ENCODE data around the gene SEC61A1. TPM values are rescaled to one million over a fixed set of nuclear protein-coding genes. Genes with fewer than 3 reads are reported as not detected.

Gene SEC61A1
- polyA plus RNA-seq, 2 of the 4 experiments (the other 2 are of a cell fraction) = 93.5 to 180 TPM

DNA sequence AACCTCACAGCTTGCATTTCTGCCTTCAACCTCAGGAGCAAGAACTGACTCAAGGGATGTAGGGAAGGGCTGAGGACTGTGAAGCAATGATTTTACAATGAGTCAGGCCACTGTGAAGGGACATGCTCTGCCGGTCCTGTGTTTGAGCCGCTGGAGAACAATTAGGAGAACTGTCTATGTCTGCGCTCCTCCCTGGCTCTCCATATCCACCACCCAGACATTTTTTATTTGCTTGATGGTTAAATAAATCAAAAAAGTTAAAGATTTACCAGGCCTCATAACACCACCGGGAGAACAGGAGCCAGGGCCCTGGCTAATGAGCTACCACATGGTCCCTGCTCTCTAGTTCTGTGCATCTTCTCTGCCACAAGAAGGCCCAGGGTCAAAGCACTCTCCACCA lies 29.6 kb downstream of the SEC61A1 start:
- POLR2A ChIA-PET = interaction anchor here (0.6 kb wide), 1 partner anchor 27 kb away, joined by 5 read pairs; no protein-coding TSS in a partner anchor
- WGBS (ENCODE audit: missing lambda C conversion rate) = 10% methylated on average over 4 of the region's 4 CpGs
- Histone ChIP-seq H3K27ac (peak overlapping the region; percentile 81 to 86), H3K4me2 (peak overlapping the region; percentile 49), H3K4me1 (peaks cover 62% of the 10 kb centered on the region), H3K4me3 (no peak overlapping the region), H3K9me3 (no peaks in the 10 kb centered on the region)
- ATAC-seq (peak; percentile 83 to 85), FAIRE-seq (no peak), DNase-seq (ENCODE audit: low read depth in 1 of 2, low spot score in 1 of 2) (peak; percentile 46 to 77)
- TF ChIP-seq MAFK (IDR thresholded peaks at IDR 0.05; ENCODE audit: partially characterized antibody) (peak; percentile 33), CBX8 (IDR thresholded peaks at IDR 0.05) (no peak), JUN (IDR thresholded peaks at IDR 0.05) (0 out of 5 replicates have a peak, but pooled peaks of 1 of the 2 experiments have one; percentile 22), POLR2A (IDR thresholded peaks at IDR 0.05; ENCODE audit: low read length) (no peak), CEBPB (IDR thresholded peaks at IDR 0.05) (peak in 1 of 2 experiments; percentile 66; a peak in 2 of 4 replicates), HOXB5 (CRISPR knock-in tag; IDR thresholded peaks at IDR 0.05) (no peak), FOSL2 (IDR thresholded peaks at IDR 0.05) (no peak), FOSL2 (CRISPR knock-in tag; IDR thresholded peaks at IDR 0.05) (peak; percentile 50), JUNB (IDR thresholded peaks at IDR 0.05) (no peak)
- TF ChIP-seq, protein P1, sequence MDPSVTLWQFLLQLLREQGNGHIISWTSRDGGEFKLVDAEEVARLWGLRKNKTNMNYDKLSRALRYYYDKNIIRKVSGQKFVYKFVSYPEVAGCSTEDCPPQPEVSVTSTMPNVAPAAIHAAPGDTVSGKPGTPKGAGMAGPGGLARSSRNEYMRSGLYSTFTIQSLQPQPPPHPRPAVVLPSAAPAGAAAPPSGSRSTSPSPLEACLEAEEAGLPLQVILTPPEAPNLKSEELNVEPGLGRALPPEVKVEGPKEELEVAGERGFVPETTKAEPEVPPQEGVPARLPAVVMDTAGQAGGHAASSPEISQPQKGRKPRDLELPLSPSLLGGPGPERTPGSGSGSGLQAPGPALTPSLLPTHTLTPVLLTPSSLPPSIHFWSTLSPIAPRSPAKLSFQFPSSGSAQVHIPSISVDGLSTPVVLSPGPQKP (IDR thresholded peaks at IDR 0.05; ENCODE audit: low read depth, low read length) = no peak
- TF ChIP-seq, protein P2, sequence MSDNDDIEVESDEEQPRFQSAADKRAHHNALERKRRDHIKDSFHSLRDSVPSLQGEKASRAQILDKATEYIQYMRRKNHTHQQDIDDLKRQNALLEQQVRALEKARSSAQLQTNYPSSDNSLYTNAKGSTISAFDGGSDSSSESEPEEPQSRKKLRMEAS (IDR thresholded peaks at IDR 0.05) = peak; percentile 51
- CTCF ChIA-PET = interaction anchor here (0.6 to 1.5 kb wide), 3 partner anchors 13 to 583 kb away, joined by 3 to 8 read pairs (median 3); no protein-coding TSS in a partner anchor

DNA sequence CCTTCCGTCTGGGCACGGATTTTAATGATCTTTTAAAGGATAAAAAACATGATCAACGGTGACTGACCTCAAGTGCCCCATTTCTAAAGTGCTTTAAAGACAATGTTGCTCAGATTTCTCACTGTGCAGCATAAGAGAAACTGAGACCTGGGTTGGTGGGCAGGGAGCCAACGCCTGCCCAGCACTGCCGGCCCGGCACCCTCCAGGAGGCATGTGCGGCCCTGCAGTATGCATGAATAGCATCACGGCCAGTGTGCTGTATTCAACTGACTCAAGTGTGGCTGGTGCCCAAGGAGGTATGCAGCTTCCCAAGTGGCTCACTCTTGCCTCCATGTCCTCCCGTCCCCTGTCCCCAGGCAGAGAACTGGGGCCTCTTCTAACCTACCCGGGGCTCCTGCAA lies 30.3 kb downstream of the SEC61A1 start:
- FAIRE-seq = no peak
- no peak for TF ChIP-seq MAFK (IDR thresholded peaks at IDR 0.05; ENCODE audit: partially characterized antibody)
- CTCF ChIA-PET = interaction anchor here (1.5 to 1.6 kb wide), 2 partner anchors 13 to 15 kb away, joined by 3 to 8 read pairs; no protein-coding TSS in a partner anchor
- DNase-seq (ENCODE audit: low read depth in 1 of 2, low spot score in 1 of 2) = no peak
- Histone ChIP-seq H3K9me3 (no peaks in the 10 kb centered on the region), H3K4me1 (peaks cover 60% of the 10 kb centered on the region), H3K4me2 (peak overlapping the region; percentile 49), H3K4me3 (no peak overlapping the region), H3K27ac (peak overlapping the region; percentile 81 to 86)
- ATAC-seq = no peak
- POLR2A ChIA-PET = interaction anchor here (0.6 kb wide), 1 partner anchor 26 kb away, joined by 5 read pairs; no protein-coding TSS in a partner anchor
- WGBS (ENCODE audit: missing lambda C conversion rate) = 60% methylated on average over 5 of the region's 10 CpGs

DNA sequence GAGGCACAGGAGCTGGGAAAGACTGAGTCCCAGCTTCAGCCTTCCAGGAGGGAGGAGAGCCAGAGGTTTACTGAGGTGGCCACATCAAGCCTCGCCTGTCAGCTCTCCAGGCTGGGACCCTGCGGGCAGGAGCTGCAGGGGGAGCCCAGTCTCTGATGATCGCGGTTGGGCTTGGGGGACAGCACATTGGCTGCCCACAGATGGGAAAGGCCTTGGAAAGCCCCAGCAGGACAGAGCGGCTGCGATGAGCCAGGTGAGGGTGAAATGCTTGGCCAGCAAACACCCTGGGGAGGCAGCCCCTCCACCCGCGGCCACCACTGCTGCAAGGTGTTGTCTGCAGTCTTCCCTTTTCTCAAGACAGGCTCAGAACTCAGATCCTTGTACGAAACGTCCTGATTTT lies 31.2 kb downstream of the SEC61A1 start:
- no peak for FAIRE-seq

More for the DNA sequence above, 31.2 kb downstream of the SEC61A1 start:
- H3K4me2 ChIP-seq = no peak overlapping the region
- H3K4me1 ChIP-seq = peaks cover 59% of the 10 kb centered on the region
- no peak overlapping the region for H3K4me3 ChIP-seq
- CTCF ChIA-PET = interaction anchor here (1.2 to 1.6 kb wide), 2 partner anchors 14 to 18 kb away, joined by 3 read pairs; no protein-coding TSS in a partner anchor
- ATAC-seq (no peak), DNase-seq (ENCODE audit: low read depth in 1 of 2, low spot score in 1 of 2) (no peak)
- POLR2A ChIA-PET = no interaction called here
- TF ChIP-seq, protein P3, sequence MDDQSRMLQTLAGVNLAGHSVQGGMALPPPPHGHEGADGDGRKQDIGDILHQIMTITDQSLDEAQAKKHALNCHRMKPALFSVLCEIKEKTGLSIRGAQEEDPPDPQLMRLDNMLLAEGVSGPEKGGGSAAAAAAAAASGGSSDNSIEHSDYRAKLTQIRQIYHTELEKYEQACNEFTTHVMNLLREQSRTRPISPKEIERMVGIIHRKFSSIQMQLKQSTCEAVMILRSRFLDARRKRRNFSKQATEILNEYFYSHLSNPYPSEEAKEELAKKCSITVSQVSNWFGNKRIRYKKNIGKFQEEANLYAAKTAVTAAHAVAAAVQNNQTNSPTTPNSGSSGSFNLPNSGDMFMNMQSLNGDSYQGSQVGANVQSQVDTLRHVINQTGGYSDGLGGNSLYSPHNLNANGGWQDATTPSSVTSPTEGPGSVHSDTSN (IDR thresholded peaks at IDR 0.05) = no peak
- TF ChIP-seq NFE2L2 (conservative IDR thresholded peaks at IDR 0.05; ENCODE audit: low read length) (no peak), RAD21 (conservative IDR thresholded peaks at IDR 0.05 in 1 of 2, IDR thresholded peaks at IDR 0.05 in 1 of 2) (no peak), EHF (CRISPR knock-in tag; IDR thresholded peaks at IDR 0.05) (no peak), EHMT2 (IDR thresholded peaks at IDR 0.05; ENCODE audit: low read depth) (no peak), ZNF302 (CRISPR knock-in tag; IDR thresholded peaks at IDR 0.05) (no peak), HEYL (CRISPR knock-in tag; IDR thresholded peaks at IDR 0.05) (no peak), ZSCAN20 (CRISPR knock-in tag; IDR thresholded peaks at IDR 0.05) (no peak), RNF2 (IDR thresholded peaks at IDR 0.05; ENCODE audit: borderline replicate concordance, low read depth) (no peak), HDAC2 (IDR thresholded peaks at IDR 0.05) (no peak), BHLHE40 (IDR thresholded peaks at IDR 0.05; ENCODE audit: low read depth, low read length) (no peak), JUNB (IDR thresholded peaks at IDR 0.05) (no peak), ESRRA (IDR thresholded peaks at IDR 0.05; ENCODE audit: borderline replicate concordance, low read length) (no peak), HOXB13 (CRISPR knock-in tag; IDR thresholded peaks at IDR 0.05; ENCODE audit: low read depth) (no peak), HOXA7 (CRISPR knock-in tag; IDR thresholded peaks at IDR 0.05) (no peak), CEBPB (IDR thresholded peaks at IDR 0.05) (no peak), ZC3H11A (IDR thresholded peaks at IDR 0.05) (no peak), RCOR1 (IDR thresholded peaks at IDR 0.05; ENCODE audit: low read depth, low read length) (no peak)
- TF ChIP-seq, protein P1 (IDR thresholded peaks at IDR 0.05; ENCODE audit: low read depth, low read length) = no peak
- TF ChIP-seq, protein P2 (IDR thresholded peaks at IDR 0.05) = no peak
- H3K9me3 ChIP-seq = no peaks in the 10 kb centered on the region
- peak overlapping the region; percentile 81 to 86; a peak in 4 of 6 replicates for H3K27ac ChIP-seq
- 90% methylated on average over 8 of the region's 10 CpGs for WGBS (ENCODE audit: missing lambda C conversion rate)

Measured in A549 (cell line).